Muscle of leg (tissue), 11 donors: ENCODE results near the gene MUSK. TPM values are rescaled to one million over a fixed set of nuclear protein-coding genes. Genes with fewer than 3 reads are reported as not detected.
A peak's percentile ranks its signal among the peaks of the same experiment; 100 is the strongest.

Source experiments
- DNase-seq: peaks from one replicate; pipeline ENCODE4 v3.0.0; 2013
- H3K27ac ChIP-seq: one replicate; pipeline ENCODE4 v1.5.1; 2013; ENCODE audit warnings: mild to moderate bottlenecking, low read length, control low read depth
- H3K27me3 ChIP-seq: one replicate; pipeline ENCODE4 v1.6.1; 2013; ENCODE audit warnings: low read length; ENCODE audit not compliant: control insufficient read depth, insufficient read depth
- H3K36me3 ChIP-seq: one replicate; pipeline ENCODE4 v1.6.1; 2013; ENCODE audit warnings: low read length; ENCODE audit not compliant: control insufficient read depth, insufficient read depth
- H3K4me1 ChIP-seq: one replicate; pipeline ENCODE4 v1.6.1; 2013; ENCODE audit warnings: low read length; ENCODE audit not compliant: control insufficient read depth, insufficient read depth
- H3K4me3 ChIP-seq: one replicate; pipeline ENCODE4 v1.5.1; 2013; ENCODE audit warnings: low read length, control low read depth
- H3K9me3 ChIP-seq: replicated peaks from 2 replicates; pipeline ENCODE4 v1.6.1; 2013; ENCODE audit warnings: low read depth, low read length; ENCODE audit not compliant: control insufficient read depth
- WGBS: methylation state at CpG from one replicate; pipeline ENCODE4 v1.1.5; 2013; ENCODE audit warnings: missing lambda C conversion rate; ENCODE audit not compliant: insufficient coverage; 5-methylcytosine and 5-hydroxymethylcytosine counted together
- polyA plus RNA-seq, 8 donors: library from polyadenylated mRNA; unstranded; fragments of 120-200 nt; gene quantifications; one replicate each; pipeline versions ENCODE4 v1.2.1 to v1.2.3, GENCODE V29; 2013; ENCODE audit warnings: inconsistent platforms in 1 of 8, low replicate concordance in 1 of 8; ENCODE audit not compliant: insufficient read length in 8 of 8, insufficient read depth in 1 of 8
- total RNA-seq: library from RNA; stranded (reverse); fragments of 120-200 nt; gene quantifications from one replicate; pipeline ENCODE4 v1.2.4, GENCODE V29; 2013

MUSK gene
- total and polyA plus RNA-seq, 9 donors: 9.3 to 16.6 (median 13.0) TPM

DNA sequence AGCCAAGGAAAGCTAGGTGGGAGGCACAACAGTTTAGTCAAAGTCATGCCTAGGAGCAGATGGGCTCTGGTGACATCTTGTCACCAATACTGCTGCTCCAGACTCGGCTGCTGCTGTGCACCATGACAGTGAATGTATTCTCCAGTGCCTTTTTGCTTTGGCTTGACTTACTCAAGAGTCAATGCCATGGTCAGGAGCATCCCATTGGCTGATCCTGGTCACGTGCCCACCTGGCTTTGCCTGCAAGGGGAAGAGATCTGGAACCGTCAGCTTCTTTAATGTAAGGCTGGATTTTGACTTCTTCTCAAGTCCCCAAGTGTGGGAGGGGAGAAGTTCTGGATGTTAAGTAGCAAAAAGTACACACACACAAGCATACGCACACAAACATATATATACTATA, 19.9 kb upstream of the MUSK start:
- H3K9me3 ChIP-seq: no peaks in the 10 kb centered on the region
- no peak overlapping the region for H3K4me3 ChIP-seq
- DNase-seq: no peak
- H3K36me3 ChIP-seq: no peaks in the 10 kb centered on the region
- WGBS: 82% methylated on average over 1 of the region's 4 CpGs
- peaks cover 12% of the 10 kb centered on the region for H3K4me1 ChIP-seq
- no peaks in the 10 kb centered on the region for H3K27me3 ChIP-seq
- H3K27ac ChIP-seq: no peak overlapping the region

GRCh38 chr9:110650261-110650660, 18.3 kb upstream of the MUSK start:
- H3K27ac ChIP-seq: peak overlapping the region; percentile 79
- 80% methylated on average over 1 of the region's 3 CpGs for WGBS
- H3K36me3 ChIP-seq: no peaks in the 10 kb centered on the region
- H3K4me3 ChIP-seq: no peak overlapping the region
- no peak for DNase-seq
- H3K27me3 ChIP-seq: no peaks in the 10 kb centered on the region
- H3K4me1 ChIP-seq: peaks cover 12% of the 10 kb centered on the region
- H3K9me3 ChIP-seq: no peaks in the 10 kb centered on the region

GRCh38 chr9:110650991-110651411, 17.6 kb upstream of the MUSK start:
- WGBS: no CpG with 5 or more reads among the region's 6 CpGs
- DNase-seq: peak; percentile 94
- Histone ChIP-seq H3K27ac (peak overlapping the region; percentile 79), H3K9me3 (no peaks in the 10 kb centered on the region), H3K27me3 (no peaks in the 10 kb centered on the region), H3K36me3 (no peaks in the 10 kb centered on the region), H3K4me1 (peaks cover 12% of the 10 kb centered on the region), H3K4me3 (no peak overlapping the region)

- no CpG with 5 or more reads among the region's 6 CpGs for WGBS
- Histone ChIP-seq H3K4me1 (peaks cover 4% of the 10 kb centered on the region), H3K27me3 (no peaks in the 10 kb centered on the region), H3K9me3 (no peaks in the 10 kb centered on the region), H3K27ac (no peak overlapping the region), H3K36me3 (no peaks in the 10 kb centered on the region), H3K4me3 (no peak overlapping the region)
- no peak for DNase-seq
These were observed 12.6 kb upstream of the MUSK start for GRCh38 chr9:110655754-110656641.

DNA sequence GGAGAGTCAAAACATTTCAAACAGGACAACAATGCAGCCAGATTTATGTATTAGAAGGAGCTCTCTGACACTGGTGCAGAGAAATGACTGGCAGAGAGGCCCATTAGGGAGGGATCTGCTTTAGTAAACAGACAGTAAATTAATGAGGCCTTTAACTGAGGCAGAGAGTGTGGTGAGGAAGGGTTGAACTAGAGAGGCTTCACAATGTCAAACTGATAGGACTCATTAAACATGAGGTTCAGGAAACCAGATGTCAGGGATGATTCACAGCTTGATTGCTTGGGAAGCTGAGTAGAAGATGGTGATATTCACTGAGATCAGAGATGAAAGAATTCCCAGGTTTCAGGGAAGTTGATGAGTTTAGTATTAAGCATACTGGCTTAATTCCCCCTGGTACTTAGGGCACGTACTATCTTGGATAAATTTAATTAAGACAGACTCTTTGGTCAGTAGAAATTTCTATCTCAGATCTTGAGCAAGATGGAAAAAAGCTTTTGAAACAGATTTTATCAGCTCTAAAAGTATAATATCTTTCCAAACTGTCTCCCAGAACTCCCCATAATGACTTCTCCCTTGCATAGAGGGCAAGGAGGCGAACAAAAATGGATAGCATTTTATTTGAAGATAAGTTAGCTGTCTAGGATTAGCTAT, 8.6 kb upstream of the MUSK start:
- no peak for DNase-seq
- H3K4me3 ChIP-seq: no peak overlapping the region
- H3K9me3 ChIP-seq: no peaks in the 10 kb centered on the region
- no peaks in the 10 kb centered on the region for H3K4me1 ChIP-seq
- WGBS: no CpG with 5 or more reads among the region's 2 CpGs
- H3K27ac ChIP-seq: no peak overlapping the region
- H3K36me3 ChIP-seq: no peaks in the 10 kb centered on the region
- no peaks in the 10 kb centered on the region for H3K27me3 ChIP-seq

DNA sequence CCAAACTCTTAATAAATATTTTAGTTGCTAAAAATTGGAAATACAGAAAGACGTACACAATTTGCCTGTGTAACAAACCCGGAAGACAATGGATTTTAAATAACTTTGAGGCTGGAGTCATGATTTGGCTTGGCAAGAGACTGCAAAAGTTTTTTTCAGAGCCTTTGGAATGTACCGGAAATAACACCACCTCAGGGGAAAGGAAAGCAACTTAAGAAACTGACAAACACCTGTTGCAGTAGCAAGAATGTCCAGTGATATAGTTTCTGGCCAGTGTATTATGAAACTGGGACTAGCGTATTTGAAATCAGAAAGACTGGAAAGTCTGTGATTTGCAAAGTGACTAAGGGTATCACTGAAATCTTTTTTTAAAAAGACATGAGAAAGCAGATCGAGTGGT, 842 bp downstream of the MUSK start:
- no peaks in the 10 kb centered on the region for H3K36me3 ChIP-seq
- H3K27me3 ChIP-seq: no peaks in the 10 kb centered on the region
- 20% methylated on average over 2 of the region's 5 CpGs for WGBS
- H3K4me1 ChIP-seq: peaks cover 3% of the 10 kb centered on the region
- H3K9me3 ChIP-seq: no peaks in the 10 kb centered on the region
- peak overlapping the region; percentile 83 for H3K27ac ChIP-seq
- peak; percentile 63 for DNase-seq
- H3K4me3 ChIP-seq: peak overlapping the region; percentile 48

- no peaks in the 10 kb centered on the region for H3K36me3 ChIP-seq
- H3K4me3 ChIP-seq: no peak overlapping the region
- H3K4me1 ChIP-seq: peaks cover 3% of the 10 kb centered on the region
- no CpG with 5 or more reads among the region's 4 CpGs for WGBS
- H3K9me3 ChIP-seq: no peaks in the 10 kb centered on the region
- H3K27ac ChIP-seq: no peak overlapping the region
- DNase-seq: no peak
- H3K27me3 ChIP-seq: no peaks in the 10 kb centered on the region
These were observed 3.3 kb downstream of the MUSK start for GRCh38 chr9:110671849-110672248.

DNA sequence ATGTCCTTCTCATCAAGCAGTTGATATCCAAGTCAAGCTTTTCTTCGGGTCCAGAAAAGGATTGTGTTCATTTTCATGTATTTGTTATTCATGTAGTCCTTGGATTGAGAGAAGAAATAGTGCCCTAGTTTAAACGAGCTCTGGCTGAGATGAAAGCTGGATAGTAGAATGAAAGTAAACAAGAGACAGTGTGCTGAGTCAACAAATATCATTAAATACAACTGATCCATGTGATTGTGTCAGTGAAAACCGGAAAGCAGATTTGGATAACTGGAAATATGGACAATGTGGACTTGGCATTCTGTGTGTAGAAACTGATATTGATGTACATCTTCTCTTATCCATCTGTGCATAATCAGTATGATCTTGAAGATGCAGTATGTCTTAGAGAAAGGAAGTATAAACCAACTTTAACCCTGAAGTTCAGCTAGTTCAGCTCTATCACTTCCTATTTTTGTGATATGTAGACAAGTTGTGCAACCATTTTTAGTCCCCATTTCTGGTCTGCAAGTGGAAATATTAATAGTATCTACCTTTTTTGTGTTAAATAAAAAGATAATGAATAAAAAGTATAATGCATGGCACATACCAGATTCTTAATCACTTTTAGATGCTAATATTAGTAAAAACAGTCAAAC, 4.4 kb downstream of the MUSK start:
- no peaks in the 10 kb centered on the region for H3K27me3 ChIP-seq
- H3K36me3 ChIP-seq: no peaks in the 10 kb centered on the region
- H3K27ac ChIP-seq: no peak overlapping the region
- WGBS: 100% methylated on average over 1 of the region's 3 CpGs
- no peak for DNase-seq
- H3K9me3 ChIP-seq: no peaks in the 10 kb centered on the region
- peaks cover 3% of the 10 kb centered on the region for H3K4me1 ChIP-seq
- no peak overlapping the region for H3K4me3 ChIP-seq

DNA sequence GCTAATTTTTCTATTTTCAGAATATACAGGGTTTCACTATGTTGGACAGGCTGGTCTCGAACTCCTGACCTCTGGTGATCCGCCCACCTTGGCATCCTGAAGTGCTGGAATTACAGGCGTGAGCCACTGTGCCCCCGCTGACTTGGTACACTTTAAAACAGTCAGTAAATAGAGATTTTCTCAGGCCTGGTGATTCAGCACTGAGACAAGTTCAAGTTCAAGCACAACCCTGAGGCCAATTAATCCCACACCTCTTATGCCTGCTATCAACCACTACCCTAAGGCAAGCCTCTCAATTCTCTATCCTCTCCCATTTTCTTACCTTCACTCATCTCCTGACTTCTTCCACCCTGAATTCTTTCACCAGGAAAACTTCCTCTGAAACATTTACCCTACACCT, 18.9 kb downstream of the MUSK start:
- Histone ChIP-seq H3K36me3 (peaks cover 2% of the 10 kb centered on the region), H3K4me3 (no peak overlapping the region), H3K4me1 (no peaks in the 10 kb centered on the region), H3K9me3 (no peaks in the 10 kb centered on the region), H3K27ac (no peak overlapping the region), H3K27me3 (no peaks in the 10 kb centered on the region)
- WGBS: 95% methylated on average over 4 of the region's 4 CpGs
- no peak for DNase-seq

DNA sequence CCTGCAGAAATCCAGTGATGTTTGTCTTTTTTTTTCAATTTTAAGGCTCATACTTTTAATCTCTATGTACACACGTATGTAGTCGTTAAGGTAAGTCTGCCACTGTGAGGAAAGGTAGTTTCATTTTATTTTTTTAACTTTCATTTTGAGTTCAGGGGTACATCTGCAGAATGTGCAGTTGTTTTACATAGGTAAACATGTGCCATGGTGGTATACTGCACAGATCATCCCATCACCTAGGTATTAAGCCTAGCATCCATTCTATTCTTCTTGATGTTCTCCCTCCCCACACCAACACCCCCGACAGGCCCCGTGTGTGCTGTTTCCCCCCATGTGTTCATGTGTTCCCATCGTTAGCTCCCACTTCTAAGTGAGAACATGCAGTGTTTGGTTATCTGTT, 19.7 kb downstream of the MUSK start:
- WGBS: no CpG with 5 or more reads among the region's 5 CpGs
- no peaks in the 10 kb centered on the region for H3K4me1 ChIP-seq
- H3K36me3 ChIP-seq: peaks cover 2% of the 10 kb centered on the region
- no peaks in the 10 kb centered on the region for H3K9me3 ChIP-seq
- H3K27ac ChIP-seq: no peak overlapping the region
- H3K27me3 ChIP-seq: no peaks in the 10 kb centered on the region
- DNase-seq: no peak
- H3K4me3 ChIP-seq: no peak overlapping the region
